ENCODE results near the gene FILIP1L. TPM values are rescaled to one million over a fixed set of nuclear protein-coding genes. Genes with fewer than 3 reads are reported as not detected.

FILIP1L gene
- total and polyA plus RNA-seq, 2 of the 8 experiments (the other 6 are each of a cell fraction or from before 2014, with no cell fraction given), result 0.06 to 0.09 TPM

GRCh38 chr3:99920481-99921376 is 193.6 kb downstream of the FILIP1L start:
- Histone ChIP-seq H3K14ac (ENCODE audit: insufficient read length) (no peak overlapping the region), H2AK5ac (ENCODE audit: low read depth, low read length) (peak overlapping the region; percentile 97; the same call in 1 of the 2 replicates), H3K4me3 (ENCODE audit: extremely low read depth in 1 of 4, insufficient read depth in 2 of 4, low read depth in 3 of 4, low read length in 4 of 4) (no peak overlapping the region), H3K4me1 (replicated peaks in 1 of 4; ENCODE audit: control insufficient read depth in 3 of 4, insufficient read depth in 4 of 4, low read length in 3 of 4) (peaks cover 0 to 15% (median 8%) of the 10 kb centered on the region in 4 experiments; a peak in 5 of 7 replicates), H3K23me2 (ENCODE audit: low read depth, low read length) (no peaks in the 10 kb centered on the region), H3K79me2 (ENCODE audit: control insufficient read depth in 1 of 2, insufficient read depth in 2 of 2, low read length in 2 of 2) (peaks cover 0 to 5% of the 10 kb centered on the region in 2 experiments; a peak in 1 of 4 replicates), H4K20me1 (replicated peaks in 1 of 2; ENCODE audit: control insufficient read depth in 1 of 2, insufficient read depth in 2 of 2, low read length in 2 of 2) (no peaks in the 10 kb centered on the region), H3K18ac (ENCODE audit: extremely low read depth, low read length) (no peak overlapping the region), H2BK120ac (replicated peaks; ENCODE audit: low read depth, low read length) (no peak overlapping the region), H3K36me3 (ENCODE audit: control insufficient read depth in 2 of 4, insufficient read depth in 4 of 4, low read length in 3 of 4) (no peaks in the 10 kb centered on the region), H2BK5ac (ENCODE audit: low read depth, low read length) (peak overlapping the region; percentile 63), H3K23ac (ENCODE audit: insufficient read length) (no peak overlapping the region), H4K5ac (ENCODE audit: insufficient read length, low read depth, low read length) (no peak overlapping the region), H2BK15ac (ENCODE audit: low read length) (peak overlapping the region; percentile 83; the same call in 1 of the 2 replicates), H4K8ac (ENCODE audit: extremely low read depth, insufficient read depth, low read length) (no peak overlapping the region), H3K79me1 (ENCODE audit: low read depth, low read length) (no peaks in the 10 kb centered on the region), H3K27ac (ENCODE audit: low read depth, low read length) (no peak overlapping the region), H3K9ac (replicated peaks in 1 of 4; ENCODE audit: extremely low read depth in 1 of 4, low read depth in 3 of 4, low read length in 3 of 4) (no peak overlapping the region), H3K27me3 (replicated peaks in 1 of 4; ENCODE audit: control insufficient read depth in 3 of 4, extremely low read depth in 1 of 4, insufficient read depth in 3 of 4, low read length in 3 of 4) (no peaks in the 10 kb centered on the region), H3K56ac (replicated peaks; ENCODE audit: insufficient read length, low read depth, low read length) (no peak overlapping the region), H3K9me3 (ENCODE audit: insufficient read depth in 2 of 2, low read depth in 1 of 2, low read length in 1 of 2) (no peaks in the 10 kb centered on the region), H2AFZ (ENCODE audit: low read length) (no peak overlapping the region), H3K4me2 (ENCODE audit: insufficient read depth in 1 of 2, low read depth in 2 of 2, low read length in 2 of 2) (0 out of 4 replicates have a peak overlapping the region, but pooled peaks of 1 of the 2 experiments have one; percentile 14), H4K91ac (replicated peaks; ENCODE audit: insufficient read length, low read length) (peak overlapping the region; percentile 45), H2BK20ac (ENCODE audit: low read length) (no peak overlapping the region), H3K4ac (replicated peaks; ENCODE audit: insufficient read length, low read depth, low read length) (no peak overlapping the region), H2BK12ac (ENCODE audit: low read depth, low read length) (peak overlapping the region; percentile 99)
- POLR2A ChIA-PET (ENCODE audit: partially characterized antibody), result interaction anchor here (1.0 to 1.1 kb wide), 4 partner anchors 9 to 103 kb away, joined by 3 read pairs; no protein-coding TSS in a partner anchor
- FAIRE-seq (no peak), DNase-seq (ENCODE audit: low read depth in 1 of 2, low spot score in 2 of 2) (no peak)
- WGBS, 2 experiments (ENCODE audit: extremely low coverage in 1 of 2, insufficient coverage in 1 of 2, insufficient read length in 1 of 2, insufficient replicate concordance in 2 of 2, low coverage in 1 of 2, low lambda C conversion rate in 2 of 2, missing lambda C conversion rate in 1 of 2), result 68% methylated on average over 10 of the region's 10 CpGs; no CpG with 5 or more reads in 1 of the 2 experiments
- CTCF ChIA-PET (ENCODE audit: partially characterized antibody), result interaction anchor here (0.6 to 1.6 kb wide), 5 partner anchors 14 to 785 kb away, joined by 3 to 10 read pairs (median 3); no protein-coding TSS in a partner anchor
- no peak for TF ChIP-seq KDM5A (IDR thresholded peaks at IDR 0.05; ENCODE audit: low read length)
- 0 out of 4 replicates have a peak, but pooled peaks of 1 of the 2 experiments have one; percentile 2 for TF ChIP-seq RAD21 (IDR thresholded peaks at IDR 0.05 in 1 of 2, conservative IDR thresholded peaks at IDR 0.05 in 1 of 2; ENCODE audit: low read depth in 2 of 2, low read length in 2 of 2)
- peak; percentile 9; the same call in 1 of the 2 replicates for TF ChIP-seq JUN (IDR thresholded peaks at IDR 0.05; ENCODE audit: low read depth, low read length)

All from H1 (cell line).